ENCODE measurements around the gene PTGDR2.
A peak's percentile ranks its signal among the peaks of the same experiment; 100 is the strongest.

PTGDR2 gene

GRCh38 chr11:60855726-60856633 is at the start of gene PTGDR2:
TSS of gene PTGDR2 (minus strand) at chr11:60855950. CDS start at chr11:60853722, 2,228 bp downstream.
- Mint-ChIP-seq H3K4me1 (ENCODE audit: low read depth) (peaks cover 47% of the 10 kb centered on the region), H3K27me3 (no peaks in the 10 kb centered on the region), H3K36me3 (peaks cover 8% of the 10 kb centered on the region), H3K27ac (peak within 1 kb of the TSS; percentile 58), H3K4me3 (peak within 1 kb of the TSS; percentile 77), H3K9me3 (ENCODE audit: low read depth) (no peaks in the 10 kb centered on the region)

GRCh38 chr11:60905047-60905446 is 49.3 kb upstream of the PTGDR2 start:
- H3K9me3 Mint-ChIP-seq (ENCODE audit: low read depth) = no peaks in the 10 kb centered on the region
- no peaks in the 10 kb centered on the region for H3K27me3 Mint-ChIP-seq
- H3K36me3 Mint-ChIP-seq = peaks cover 13% of the 10 kb centered on the region
- peak overlapping the region; percentile 94 for H3K27ac Mint-ChIP-seq
- peaks cover 36% of the 10 kb centered on the region for H3K4me1 Mint-ChIP-seq (ENCODE audit: low read depth)
- peak overlapping the region; percentile 91 for H3K4me3 Mint-ChIP-seq

GRCh38 chr11:60902625-60903024 is 46.9 kb upstream of the PTGDR2 start:
- peak overlapping the region; percentile 77 for H3K27ac Mint-ChIP-seq
- no peaks in the 10 kb centered on the region for H3K27me3 Mint-ChIP-seq
- peak overlapping the region; percentile 35 for H3K4me3 Mint-ChIP-seq
- peaks cover 37% of the 10 kb centered on the region for H3K4me1 Mint-ChIP-seq (ENCODE audit: low read depth)
- no peaks in the 10 kb centered on the region for H3K9me3 Mint-ChIP-seq (ENCODE audit: low read depth)
- H3K36me3 Mint-ChIP-seq = peaks cover 14% of the 10 kb centered on the region

GRCh38 chr11:60900673-60901404 is 45.1 kb upstream of the PTGDR2 start:
- Mint-ChIP-seq H3K27me3 (no peaks in the 10 kb centered on the region), H3K27ac (no peak overlapping the region), H3K4me3 (no peak overlapping the region), H3K36me3 (peaks cover 14% of the 10 kb centered on the region), H3K9me3 (ENCODE audit: low read depth) (no peaks in the 10 kb centered on the region), H3K4me1 (ENCODE audit: low read depth) (peaks cover 29% of the 10 kb centered on the region)

GRCh38 chr11:60899977-60900376 is 44.2 kb upstream of the PTGDR2 start:
- no peaks in the 10 kb centered on the region for H3K27me3 Mint-ChIP-seq
- H3K9me3 Mint-ChIP-seq (ENCODE audit: low read depth) = no peaks in the 10 kb centered on the region
- no peak overlapping the region for H3K4me3 Mint-ChIP-seq
- no peak overlapping the region for H3K27ac Mint-ChIP-seq
- H3K4me1 Mint-ChIP-seq (ENCODE audit: low read depth) = peaks cover 22% of the 10 kb centered on the region
- peaks cover 8% of the 10 kb centered on the region for H3K36me3 Mint-ChIP-seq

- Mint-ChIP-seq H3K4me3 (no peak overlapping the region), H3K36me3 (peaks cover 8% of the 10 kb centered on the region), H3K9me3 (ENCODE audit: low read depth) (no peaks in the 10 kb centered on the region), H3K4me1 (ENCODE audit: low read depth) (peaks cover 16% of the 10 kb centered on the region), H3K27me3 (no peaks in the 10 kb centered on the region), H3K27ac (peak overlapping the region; percentile 58)
Observed at GRCh38 chr11:60899046-60899936, 43.5 kb upstream of the PTGDR2 start.

- H3K27me3 Mint-ChIP-seq = no peaks in the 10 kb centered on the region
- H3K9me3 Mint-ChIP-seq (ENCODE audit: low read depth) = no peaks in the 10 kb centered on the region
- H3K27ac Mint-ChIP-seq = no peak overlapping the region
- H3K4me1 Mint-ChIP-seq (ENCODE audit: low read depth) = peaks cover 4% of the 10 kb centered on the region
- no peak overlapping the region for H3K4me3 Mint-ChIP-seq
- H3K36me3 Mint-ChIP-seq = peaks cover 4% of the 10 kb centered on the region
Observed at GRCh38 chr11:60897496-60897895, 41.7 kb upstream of the PTGDR2 start.

GRCh38 chr11:60895687-60896086 is 39.9 kb upstream of the PTGDR2 start:
- Mint-ChIP-seq H3K4me3 (no peak overlapping the region), H3K27me3 (no peaks in the 10 kb centered on the region), H3K4me1 (ENCODE audit: low read depth) (peaks cover 3% of the 10 kb centered on the region), H3K36me3 (peaks cover 2% of the 10 kb centered on the region), H3K9me3 (ENCODE audit: low read depth) (no peaks in the 10 kb centered on the region), H3K27ac (peak overlapping the region; percentile 12)

- Mint-ChIP-seq H3K36me3 (no peaks in the 10 kb centered on the region), H3K27ac (no peak overlapping the region), H3K27me3 (no peaks in the 10 kb centered on the region), H3K4me3 (no peak overlapping the region), H3K4me1 (ENCODE audit: low read depth) (peaks cover 5% of the 10 kb centered on the region), H3K9me3 (ENCODE audit: low read depth) (no peaks in the 10 kb centered on the region)
Observed at GRCh38 chr11:60891103-60891741, 35.5 kb upstream of the PTGDR2 start.

GRCh38 chr11:60890696-60891095 is 34.9 kb upstream of the PTGDR2 start:
- no peak overlapping the region for H3K27ac Mint-ChIP-seq
- H3K27me3 Mint-ChIP-seq = no peaks in the 10 kb centered on the region
- H3K9me3 Mint-ChIP-seq (ENCODE audit: low read depth) = no peaks in the 10 kb centered on the region
- peaks cover 5% of the 10 kb centered on the region for H3K4me1 Mint-ChIP-seq (ENCODE audit: low read depth)
- peaks cover 2% of the 10 kb centered on the region for H3K36me3 Mint-ChIP-seq
- H3K4me3 Mint-ChIP-seq = no peak overlapping the region

- no peak overlapping the region for H3K4me3 Mint-ChIP-seq
- H3K36me3 Mint-ChIP-seq = peaks cover 2% of the 10 kb centered on the region
- no peaks in the 10 kb centered on the region for H3K9me3 Mint-ChIP-seq (ENCODE audit: low read depth)
- H3K27ac Mint-ChIP-seq = peak overlapping the region; percentile 1
- H3K27me3 Mint-ChIP-seq = no peaks in the 10 kb centered on the region
- H3K4me1 Mint-ChIP-seq (ENCODE audit: low read depth) = peaks cover 5% of the 10 kb centered on the region
Observed at GRCh38 chr11:60889869-60890311, 34.1 kb upstream of the PTGDR2 start.

GRCh38 chr11:60887556-60887955 is 31.8 kb upstream of the PTGDR2 start:
- Mint-ChIP-seq H3K9me3 (ENCODE audit: low read depth) (no peaks in the 10 kb centered on the region), H3K4me1 (ENCODE audit: low read depth) (peaks cover 5% of the 10 kb centered on the region), H3K27me3 (no peaks in the 10 kb centered on the region), H3K27ac (no peak overlapping the region), H3K36me3 (peaks cover 2% of the 10 kb centered on the region), H3K4me3 (no peak overlapping the region)

- H3K4me3 Mint-ChIP-seq = no peak overlapping the region
- no peak overlapping the region for H3K27ac Mint-ChIP-seq
- H3K27me3 Mint-ChIP-seq = no peaks in the 10 kb centered on the region
- no peaks in the 10 kb centered on the region for H3K9me3 Mint-ChIP-seq (ENCODE audit: low read depth)
- H3K4me1 Mint-ChIP-seq (ENCODE audit: low read depth) = no peaks in the 10 kb centered on the region
- no peaks in the 10 kb centered on the region for H3K36me3 Mint-ChIP-seq
Observed at GRCh38 chr11:60880643-60881282, 25.0 kb upstream of the PTGDR2 start.
